A549 (cell line): Measurements from ENCODE around the gene ATXN3L.

Source experiments
- BHLHE40 ChIP-seq: IDR thresholded peaks from 2 replicates; pipeline ENCODE4 v1.6.1; 2012; ENCODE audit warnings: low read depth, low read length, inconsistent platforms
- EP300 ChIP-seq, 2 experiments: fragments of >200 bp; sonication (Bioruptor Twin); formaldehyde crosslinking; IDR thresholded peaks; 2 replicates in 1 of 2; 3 replicates in 1 of 2; pipeline ENCODE4 v1.6.1; 2016 to 2017
- FOSB ChIP-seq: fragments of 250-450 bp; sonication (Bioruptor Pico); IDR thresholded peaks from 2 replicates; pipeline ENCODE4 v1.5.0; 2020; ENCODE audit warnings: mild to moderate bottlenecking, moderate library complexity
- JUN ChIP-seq, 2 experiments: fragments of >200 bp; sonication (Bioruptor Twin); formaldehyde crosslinking; IDR thresholded peaks; 2 replicates in 1 of 2; 3 replicates in 1 of 2; pipeline ENCODE4 v1.6.1; 2016 to 2017
- JUNB ChIP-seq: fragments of >200 bp; sonication (Bioruptor Twin); formaldehyde crosslinking; IDR thresholded peaks from 2 replicates; pipeline ENCODE4 v1.6.1; 2016
- MAZ ChIP-seq: fragments of 150-350 bp; IDR thresholded peaks from 2 replicates; pipeline ENCODE4 v1.6.1; 2014; ENCODE audit warnings: antibody characterized with exemption, low read depth, low read length, borderline replicate concordance
- MYC ChIP-seq: IDR thresholded peaks from 2 replicates; pipeline ENCODE4 v1.6.1; 2012; ENCODE audit warnings: mild to moderate bottlenecking, inconsistent platforms, low read length, improper control_type of control experiment, borderline replicate concordance
- POLR2A ChIP-seq: IDR thresholded peaks from 2 replicates; pipeline ENCODE4 v1.6.1; 2012; ENCODE audit warnings: mild to moderate bottlenecking, low read length
- RCOR1 ChIP-seq: fragments of 150-350 bp; IDR thresholded peaks from 2 replicates; pipeline ENCODE4 v1.6.1; 2014; ENCODE audit warnings: antibody characterized with exemption, low read length, low read depth
- TF ChIP-seq, protein P1 (sequence below): fragments of >200 bp; sonication (Bioruptor Twin); formaldehyde crosslinking; IDR thresholded peaks from 3 replicates; pipeline ENCODE4 v1.5.1; 2016
- TF ChIP-seq, protein P2 (sequence below): fragments of >200 bp; sonication (Bioruptor Twin); formaldehyde crosslinking; IDR thresholded peaks from 3 replicates; pipeline ENCODE4 v1.6.1; 2016
- TF ChIP-seq, protein P3 (sequence below): fragments of 200-600 bp; sonication (generic); IDR thresholded peaks from 2 replicates; pipeline ENCODE4 v1.6.1; 2016; ENCODE audit warnings: antibody characterized with exemption, mild to moderate bottlenecking, moderate library complexity

DNA sequence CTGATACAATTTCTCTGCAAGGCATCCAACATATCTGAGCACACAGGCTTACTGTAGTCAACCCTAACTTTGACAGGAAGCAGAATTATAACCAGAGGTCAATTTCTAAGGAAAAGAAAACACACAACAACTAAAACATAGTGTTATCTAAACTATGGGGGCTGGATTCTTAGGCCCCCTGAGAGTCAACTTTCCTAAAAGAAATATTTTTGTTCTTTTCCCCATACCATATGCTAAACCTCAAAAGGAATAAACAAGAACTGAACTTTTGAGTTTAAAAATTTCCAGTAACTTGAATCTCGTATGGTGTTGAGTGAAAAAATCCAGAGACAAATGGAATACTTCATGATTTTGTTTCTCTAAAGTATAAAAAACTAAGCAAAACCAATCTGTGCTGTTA lies 42.9 kb downstream of the ATXN3L start:
- TF ChIP-seq POLR2A (no peak), MYC (no peak), JUNB (no peak), EP300 (IDR thresholded peaks at IDR 0.05) (no peak), RCOR1 (no peak), JUN (IDR thresholded peaks at IDR 0.05) (no peak), BHLHE40 (no peak), FOSB (CRISPR knock-in tag) (no peak), MAZ (no peak)
- TF ChIP-seq, protein P1, sequence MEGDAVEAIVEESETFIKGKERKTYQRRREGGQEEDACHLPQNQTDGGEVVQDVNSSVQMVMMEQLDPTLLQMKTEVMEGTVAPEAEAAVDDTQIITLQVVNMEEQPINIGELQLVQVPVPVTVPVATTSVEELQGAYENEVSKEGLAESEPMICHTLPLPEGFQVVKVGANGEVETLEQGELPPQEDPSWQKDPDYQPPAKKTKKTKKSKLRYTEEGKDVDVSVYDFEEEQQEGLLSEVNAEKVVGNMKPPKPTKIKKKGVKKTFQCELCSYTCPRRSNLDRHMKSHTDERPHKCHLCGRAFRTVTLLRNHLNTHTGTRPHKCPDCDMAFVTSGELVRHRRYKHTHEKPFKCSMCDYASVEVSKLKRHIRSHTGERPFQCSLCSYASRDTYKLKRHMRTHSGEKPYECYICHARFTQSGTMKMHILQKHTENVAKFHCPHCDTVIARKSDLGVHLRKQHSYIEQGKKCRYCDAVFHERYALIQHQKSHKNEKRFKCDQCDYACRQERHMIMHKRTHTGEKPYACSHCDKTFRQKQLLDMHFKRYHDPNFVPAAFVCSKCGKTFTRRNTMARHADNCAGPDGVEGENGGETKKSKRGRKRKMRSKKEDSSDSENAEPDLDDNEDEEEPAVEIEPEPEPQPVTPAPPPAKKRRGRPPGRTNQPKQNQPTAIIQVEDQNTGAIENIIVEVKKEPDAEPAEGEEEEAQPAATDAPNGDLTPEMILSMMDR: no peak
- TF ChIP-seq, protein P2, sequence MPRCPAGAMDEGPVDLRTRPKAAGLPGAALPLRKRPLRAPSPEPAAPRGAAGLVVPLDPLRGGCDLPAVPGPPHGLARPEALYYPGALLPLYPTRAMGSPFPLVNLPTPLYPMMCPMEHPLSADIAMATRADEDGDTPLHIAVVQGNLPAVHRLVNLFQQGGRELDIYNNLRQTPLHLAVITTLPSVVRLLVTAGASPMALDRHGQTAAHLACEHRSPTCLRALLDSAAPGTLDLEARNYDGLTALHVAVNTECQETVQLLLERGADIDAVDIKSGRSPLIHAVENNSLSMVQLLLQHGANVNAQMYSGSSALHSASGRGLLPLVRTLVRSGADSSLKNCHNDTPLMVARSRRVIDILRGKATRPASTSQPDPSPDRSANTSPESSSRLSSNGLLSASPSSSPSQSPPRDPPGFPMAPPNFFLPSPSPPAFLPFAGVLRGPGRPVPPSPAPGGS: no peak
- TF ChIP-seq, protein P3, sequence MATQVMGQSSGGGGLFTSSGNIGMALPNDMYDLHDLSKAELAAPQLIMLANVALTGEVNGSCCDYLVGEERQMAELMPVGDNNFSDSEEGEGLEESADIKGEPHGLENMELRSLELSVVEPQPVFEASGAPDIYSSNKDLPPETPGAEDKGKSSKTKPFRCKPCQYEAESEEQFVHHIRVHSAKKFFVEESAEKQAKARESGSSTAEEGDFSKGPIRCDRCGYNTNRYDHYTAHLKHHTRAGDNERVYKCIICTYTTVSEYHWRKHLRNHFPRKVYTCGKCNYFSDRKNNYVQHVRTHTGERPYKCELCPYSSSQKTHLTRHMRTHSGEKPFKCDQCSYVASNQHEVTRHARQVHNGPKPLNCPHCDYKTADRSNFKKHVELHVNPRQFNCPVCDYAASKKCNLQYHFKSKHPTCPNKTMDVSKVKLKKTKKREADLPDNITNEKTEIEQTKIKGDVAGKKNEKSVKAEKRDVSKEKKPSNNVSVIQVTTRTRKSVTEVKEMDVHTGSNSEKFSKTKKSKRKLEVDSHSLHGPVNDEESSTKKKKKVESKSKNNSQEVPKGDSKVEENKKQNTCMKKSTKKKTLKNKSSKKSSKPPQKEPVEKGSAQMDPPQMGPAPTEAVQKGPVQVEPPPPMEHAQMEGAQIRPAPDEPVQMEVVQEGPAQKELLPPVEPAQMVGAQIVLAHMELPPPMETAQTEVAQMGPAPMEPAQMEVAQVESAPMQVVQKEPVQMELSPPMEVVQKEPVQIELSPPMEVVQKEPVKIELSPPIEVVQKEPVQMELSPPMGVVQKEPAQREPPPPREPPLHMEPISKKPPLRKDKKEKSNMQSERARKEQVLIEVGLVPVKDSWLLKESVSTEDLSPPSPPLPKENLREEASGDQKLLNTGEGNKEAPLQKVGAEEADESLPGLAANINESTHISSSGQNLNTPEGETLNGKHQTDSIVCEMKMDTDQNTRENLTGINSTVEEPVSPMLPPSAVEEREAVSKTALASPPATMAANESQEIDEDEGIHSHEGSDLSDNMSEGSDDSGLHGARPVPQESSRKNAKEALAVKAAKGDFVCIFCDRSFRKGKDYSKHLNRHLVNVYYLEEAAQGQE: no peak
